HEK293 (cell line): Measurements from ENCODE around the gene ARF3.
A peak's percentile ranks its signal among the peaks of the same experiment; 100 is the strongest.

ENCODE experiments used
- GLIS1 ChIP-seq: fragments of 450-650 bp; formaldehyde crosslinking; IDR thresholded peaks from 2 replicates; pipeline ENCODE4 v1.5.1; 2016; ENCODE audit warnings: missing biosample characterization, missing genetic modification characterization
- GLIS2 ChIP-seq: fragments of 450-650 bp; formaldehyde crosslinking; IDR thresholded peaks from 2 replicates; pipeline ENCODE4 v1.5.1; 2016; ENCODE audit warnings: missing biosample characterization, missing genetic modification characterization
- MYNN ChIP-seq: fragments of 450-650 bp; formaldehyde crosslinking; IDR thresholded peaks from 2 replicates; pipeline ENCODE4 v1.5.1; 2016; ENCODE audit warnings: missing biosample characterization, missing genetic modification characterization, borderline replicate concordance
- SALL2 ChIP-seq: fragments of 450-650 bp; formaldehyde crosslinking; IDR thresholded peaks from 2 replicates; pipeline ENCODE4 v1.5.0; 2017; ENCODE audit warnings: missing biosample characterization, mild to moderate bottlenecking, missing genetic modification characterization, borderline replicate concordance
- ZBTB20 ChIP-seq: fragments of 450-650 bp; formaldehyde crosslinking; IDR thresholded peaks from 2 replicates; pipeline ENCODE4 v1.5.1; 2016; ENCODE audit warnings: missing biosample characterization, missing genetic modification characterization
- ZBTB7A ChIP-seq: fragments of 450-650 bp; formaldehyde crosslinking; IDR thresholded peaks from 2 replicates; pipeline ENCODE4 v1.5.1; 2016; ENCODE audit warnings: low read depth, missing biosample characterization, missing genetic modification characterization
- ZIC2 ChIP-seq: fragments of 450-650 bp; formaldehyde crosslinking; IDR thresholded peaks from 2 replicates; pipeline ENCODE4 v1.5.1; 2016; ENCODE audit warnings: missing biosample characterization, missing genetic modification characterization
- ZNF114 ChIP-seq: fragments of 450-650 bp; formaldehyde crosslinking; IDR thresholded peaks from 2 replicates; pipeline ENCODE4 v1.5.0; 2017; ENCODE audit warnings: missing biosample characterization, missing genetic modification characterization
- ZNF132 ChIP-seq: fragments of 450-650 bp; formaldehyde crosslinking; IDR thresholded peaks from 2 replicates; pipeline ENCODE4 v1.5.1; 2017; ENCODE audit warnings: missing biosample characterization, missing genetic modification characterization, borderline replicate concordance
- ZNF146 ChIP-seq: fragments of 450-650 bp; formaldehyde crosslinking; IDR thresholded peaks from 2 replicates; pipeline ENCODE4 v1.5.1; 2016; ENCODE audit warnings: missing biosample characterization, missing genetic modification characterization
- ZNF202 ChIP-seq: fragments of 450-650 bp; formaldehyde crosslinking; IDR thresholded peaks from 2 replicates; pipeline ENCODE4 v1.5.1; 2016; ENCODE audit warnings: missing biosample characterization, missing genetic modification characterization, borderline replicate concordance
- ZNF274 ChIP-seq, 2 experiments: fragments of 200-500 bp in 1 of 2; fragments of 450-650 bp in 1 of 2; sonication (Bioruptor generic) in 1 of 2; formaldehyde crosslinking in 1 of 2; IDR thresholded peaks; 2 replicates each; pipeline versions ENCODE4 v1.5.1 to v1.6.1; 2014 to 2016; ENCODE audit warnings: borderline replicate concordance in 1 of 2, inconsistent platforms in 1 of 2, low read length in 1 of 2, missing biosample characterization in 1 of 2, missing genetic modification characterization in 1 of 2
- ZNF311 ChIP-seq: fragments of 450-650 bp; formaldehyde crosslinking; IDR thresholded peaks from 2 replicates; pipeline ENCODE4 v1.5.1; 2017; ENCODE audit warnings: missing biosample characterization, missing genetic modification characterization, borderline replicate concordance
- ZNF366 ChIP-seq: fragments of 450-650 bp; formaldehyde crosslinking; conservative IDR thresholded peaks from 2 replicates; pipeline ENCODE4 v1.5.1; 2016; ENCODE audit warnings: missing biosample characterization, missing genetic modification characterization
- ZNF514 ChIP-seq: fragments of 450-650 bp; formaldehyde crosslinking; IDR thresholded peaks from 2 replicates; pipeline ENCODE4 v1.5.1; 2016; ENCODE audit warnings: missing biosample characterization, missing genetic modification characterization
- ZNF548 ChIP-seq: fragments of 450-650 bp; formaldehyde crosslinking; IDR thresholded peaks from 2 replicates; pipeline ENCODE4 v1.5.1; 2016; ENCODE audit warnings: missing biosample characterization, missing genetic modification characterization
- ZNF549 ChIP-seq: fragments of 450-650 bp; IDR thresholded peaks from 2 replicates; pipeline ENCODE4 v1.5.1; 2018; ENCODE audit warnings: missing biosample characterization, missing genetic modification characterization, mild to moderate bottlenecking, inconsistent platforms, moderate library complexity
- ZNF555 ChIP-seq: fragments of 450-650 bp; formaldehyde crosslinking; conservative IDR thresholded peaks from 2 replicates; pipeline ENCODE4 v1.5.1; 2017; ENCODE audit warnings: missing biosample characterization, mild to moderate bottlenecking, missing genetic modification characterization, inconsistent platforms
- ZNF561 ChIP-seq: fragments of 450-650 bp; IDR thresholded peaks from 2 replicates; pipeline ENCODE4 v1.5.1; 2018; ENCODE audit warnings: missing biosample characterization, missing genetic modification characterization, borderline replicate concordance
- ZNF610 ChIP-seq: fragments of 450-650 bp; formaldehyde crosslinking; IDR thresholded peaks from 2 replicates; pipeline ENCODE4 v1.5.1; 2016; ENCODE audit warnings: missing biosample characterization, missing genetic modification characterization, borderline replicate concordance
- ZNF623 ChIP-seq: fragments of 450-650 bp; formaldehyde crosslinking; IDR thresholded peaks from 2 replicates; pipeline ENCODE4 v1.5.1; 2016; ENCODE audit warnings: missing biosample characterization, missing genetic modification characterization
- ZNF785 ChIP-seq: fragments of 450-650 bp; formaldehyde crosslinking; IDR thresholded peaks from 2 replicates; pipeline ENCODE4 v1.5.1; 2016; ENCODE audit warnings: missing biosample characterization, missing genetic modification characterization
- ZSCAN30 ChIP-seq: fragments of 450-650 bp; IDR thresholded peaks from 2 replicates; pipeline ENCODE4 v1.5.1; 2018; ENCODE audit warnings: missing biosample characterization, mild to moderate bottlenecking, missing genetic modification characterization, moderate library complexity
- TF ChIP-seq, protein P1 (sequence below): fragments of 450-650 bp; IDR thresholded peaks from 2 replicates; pipeline ENCODE4 v1.5.1; 2018; ENCODE audit warnings: missing biosample characterization, missing genetic modification characterization
- TF ChIP-seq, protein P2 (sequence below): fragments of 450-650 bp; formaldehyde crosslinking; IDR thresholded peaks from 2 replicates; pipeline ENCODE4 v1.5.1; 2016; ENCODE audit warnings: missing biosample characterization, missing genetic modification characterization
- TF ChIP-seq, protein P3 (sequence below): fragments of 450-650 bp; formaldehyde crosslinking; IDR thresholded peaks from 2 replicates; pipeline ENCODE4 v1.5.1; 2016; ENCODE audit warnings: missing biosample characterization, missing genetic modification characterization
- TF ChIP-seq, protein P4 (sequence below): fragments of 450-650 bp; formaldehyde crosslinking; IDR thresholded peaks from 2 replicates; pipeline ENCODE4 v1.5.1; 2017; ENCODE audit warnings: missing biosample characterization, missing genetic modification characterization
- TF ChIP-seq, protein P5 (sequence below): fragments of 450-650 bp; formaldehyde crosslinking; IDR thresholded peaks from 2 replicates; pipeline ENCODE4 v1.5.1; 2016; ENCODE audit warnings: missing biosample characterization, missing genetic modification characterization
- TF ChIP-seq, protein P6 (sequence below): fragments of 450-650 bp; formaldehyde crosslinking; IDR thresholded peaks from 2 replicates; pipeline ENCODE4 v1.5.1; 2017; ENCODE audit warnings: missing biosample characterization, missing genetic modification characterization

Gene ARF3

DNA sequence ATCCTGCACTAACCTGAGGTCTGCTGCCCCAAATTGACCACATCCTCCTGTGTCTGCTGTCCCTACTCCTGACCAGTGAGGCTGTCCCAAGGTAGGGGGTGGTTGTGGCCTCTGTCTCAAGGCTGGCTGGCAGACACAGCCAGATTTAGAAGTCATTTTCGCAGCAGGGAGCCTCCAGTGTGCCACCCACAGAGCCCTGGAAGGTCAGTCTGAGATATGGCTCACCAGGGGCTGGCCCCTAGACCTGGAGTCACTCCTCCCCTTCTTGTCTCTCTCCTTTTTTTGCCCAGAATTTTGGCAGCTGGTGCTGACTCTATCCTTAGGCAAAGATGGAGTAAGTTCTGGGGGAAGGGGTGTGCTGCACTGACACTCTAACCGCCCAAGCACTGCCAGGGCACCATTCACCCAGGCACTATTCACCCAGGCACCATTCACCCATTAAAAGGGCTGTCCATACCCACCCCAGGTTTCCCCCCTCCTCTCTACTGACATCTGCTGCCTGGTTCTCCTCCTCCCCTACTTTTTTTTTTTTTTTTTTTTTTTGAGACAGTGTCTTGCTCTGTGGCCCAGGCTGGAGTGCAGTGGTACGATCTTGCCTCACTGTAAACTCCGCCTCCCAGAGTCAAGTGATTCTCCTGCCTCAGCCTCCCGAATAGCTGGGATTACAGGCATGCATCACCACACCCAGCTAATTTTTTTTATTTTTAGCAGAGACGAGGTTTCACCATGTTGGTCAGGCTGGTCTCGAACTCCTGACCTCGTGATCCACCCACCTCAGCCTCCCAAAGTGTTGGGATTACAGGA is 34.2 kb upstream of the ARF3 start (continued):
- TF ChIP-seq, protein P1, sequence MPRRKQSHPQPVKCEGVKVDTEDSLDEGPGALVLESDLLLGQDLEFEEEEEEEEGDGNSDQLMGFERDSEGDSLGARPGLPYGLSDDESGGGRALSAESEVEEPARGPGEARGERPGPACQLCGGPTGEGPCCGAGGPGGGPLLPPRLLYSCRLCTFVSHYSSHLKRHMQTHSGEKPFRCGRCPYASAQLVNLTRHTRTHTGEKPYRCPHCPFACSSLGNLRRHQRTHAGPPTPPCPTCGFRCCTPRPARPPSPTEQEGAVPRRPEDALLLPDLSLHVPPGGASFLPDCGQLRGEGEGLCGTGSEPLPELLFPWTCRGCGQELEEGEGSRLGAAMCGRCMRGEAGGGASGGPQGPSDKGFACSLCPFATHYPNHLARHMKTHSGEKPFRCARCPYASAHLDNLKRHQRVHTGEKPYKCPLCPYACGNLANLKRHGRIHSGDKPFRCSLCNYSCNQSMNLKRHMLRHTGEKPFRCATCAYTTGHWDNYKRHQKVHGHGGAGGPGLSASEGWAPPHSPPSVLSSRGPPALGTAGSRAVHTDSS = no peak
- no peak for TF ChIP-seq ZNF785
- no peak for TF ChIP-seq ZBTB20 (tag by site-specific recombination)
- TF ChIP-seq ZNF146 (tag by site-specific recombination) = no peak
- no peak for TF ChIP-seq ZNF202 (tag by site-specific recombination)
- TF ChIP-seq ZNF514 = no peak
- no peak for TF ChIP-seq ZNF623 (tag by site-specific recombination)
- TF ChIP-seq, protein P2, sequence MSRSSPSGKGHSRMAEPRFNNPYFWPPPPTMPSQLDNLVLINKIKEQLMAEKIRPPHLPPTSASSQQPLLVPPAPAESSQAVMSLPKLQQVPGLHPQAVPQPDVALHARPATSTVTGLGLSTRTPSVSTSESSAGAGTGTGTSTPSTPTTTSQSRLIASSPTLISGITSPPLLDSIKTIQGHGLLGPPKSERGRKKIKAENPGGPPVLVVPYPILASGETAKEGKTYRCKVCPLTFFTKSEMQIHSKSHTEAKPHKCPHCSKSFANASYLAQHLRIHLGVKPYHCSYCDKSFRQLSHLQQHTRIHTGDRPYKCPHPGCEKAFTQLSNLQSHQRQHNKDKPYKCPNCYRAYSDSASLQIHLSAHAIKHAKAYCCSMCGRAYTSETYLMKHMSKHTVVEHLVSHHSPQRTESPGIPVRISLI (tag by site-specific recombination) = peak; percentile 79; the same call in 1 of the 2 replicates
- TF ChIP-seq ZNF114 (tag by site-specific recombination) = no peak
- TF ChIP-seq ZNF555 (tag by site-specific recombination) = no peak
- no peak for TF ChIP-seq ZNF548 (tag by site-specific recombination)
- no peak for TF ChIP-seq ZNF561 (tag by site-specific recombination)
- no peak for TF ChIP-seq ZNF311
- TF ChIP-seq ZSCAN30 = no peak
- no peak for TF ChIP-seq MYNN (tag by site-specific recombination)
- no peak for TF ChIP-seq ZNF549 (tag by site-specific recombination)
- TF ChIP-seq ZNF610 (tag by site-specific recombination) = no peak
- TF ChIP-seq, protein P3, sequence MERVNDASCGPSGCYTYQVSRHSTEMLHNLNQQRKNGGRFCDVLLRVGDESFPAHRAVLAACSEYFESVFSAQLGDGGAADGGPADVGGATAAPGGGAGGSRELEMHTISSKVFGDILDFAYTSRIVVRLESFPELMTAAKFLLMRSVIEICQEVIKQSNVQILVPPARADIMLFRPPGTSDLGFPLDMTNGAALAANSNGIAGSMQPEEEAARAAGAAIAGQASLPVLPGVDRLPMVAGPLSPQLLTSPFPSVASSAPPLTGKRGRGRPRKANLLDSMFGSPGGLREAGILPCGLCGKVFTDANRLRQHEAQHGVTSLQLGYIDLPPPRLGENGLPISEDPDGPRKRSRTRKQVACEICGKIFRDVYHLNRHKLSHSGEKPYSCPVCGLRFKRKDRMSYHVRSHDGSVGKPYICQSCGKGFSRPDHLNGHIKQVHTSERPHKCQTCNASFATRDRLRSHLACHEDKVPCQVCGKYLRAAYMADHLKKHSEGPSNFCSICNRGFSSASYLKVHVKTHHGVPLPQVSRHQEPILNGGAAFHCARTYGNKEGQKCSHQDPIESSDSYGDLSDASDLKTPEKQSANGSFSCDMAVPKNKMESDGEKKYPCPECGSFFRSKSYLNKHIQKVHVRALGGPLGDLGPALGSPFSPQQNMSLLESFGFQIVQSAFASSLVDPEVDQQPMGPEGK = no peak
- no peak for TF ChIP-seq ZNF132
- TF ChIP-seq ZNF274 (IDR thresholded peaks at IDR 0.05; ENCODE audit: low read length) = no peak
- no peak for TF ChIP-seq ZNF274 (tag by site-specific recombination; IDR thresholded peaks at IDR 0.05; ENCODE audit: borderline replicate concordance)
- TF ChIP-seq ZNF366 (tag by site-specific recombination) = no peak
- TF ChIP-seq, protein P4, sequence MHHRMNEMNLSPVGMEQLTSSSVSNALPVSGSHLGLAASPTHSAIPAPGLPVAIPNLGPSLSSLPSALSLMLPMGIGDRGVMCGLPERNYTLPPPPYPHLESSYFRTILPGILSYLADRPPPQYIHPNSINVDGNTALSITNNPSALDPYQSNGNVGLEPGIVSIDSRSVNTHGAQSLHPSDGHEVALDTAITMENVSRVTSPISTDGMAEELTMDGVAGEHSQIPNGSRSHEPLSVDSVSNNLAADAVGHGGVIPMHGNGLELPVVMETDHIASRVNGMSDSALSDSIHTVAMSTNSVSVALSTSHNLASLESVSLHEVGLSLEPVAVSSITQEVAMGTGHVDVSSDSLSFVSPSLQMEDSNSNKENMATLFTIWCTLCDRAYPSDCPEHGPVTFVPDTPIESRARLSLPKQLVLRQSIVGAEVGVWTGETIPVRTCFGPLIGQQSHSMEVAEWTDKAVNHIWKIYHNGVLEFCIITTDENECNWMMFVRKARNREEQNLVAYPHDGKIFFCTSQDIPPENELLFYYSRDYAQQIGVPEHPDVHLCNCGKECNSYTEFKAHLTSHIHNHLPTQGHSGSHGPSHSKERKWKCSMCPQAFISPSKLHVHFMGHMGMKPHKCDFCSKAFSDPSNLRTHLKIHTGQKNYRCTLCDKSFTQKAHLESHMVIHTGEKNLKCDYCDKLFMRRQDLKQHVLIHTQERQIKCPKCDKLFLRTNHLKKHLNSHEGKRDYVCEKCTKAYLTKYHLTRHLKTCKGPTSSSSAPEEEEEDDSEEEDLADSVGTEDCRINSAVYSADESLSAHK (tag by site-specific recombination) = no peak
- TF ChIP-seq, protein P5, sequence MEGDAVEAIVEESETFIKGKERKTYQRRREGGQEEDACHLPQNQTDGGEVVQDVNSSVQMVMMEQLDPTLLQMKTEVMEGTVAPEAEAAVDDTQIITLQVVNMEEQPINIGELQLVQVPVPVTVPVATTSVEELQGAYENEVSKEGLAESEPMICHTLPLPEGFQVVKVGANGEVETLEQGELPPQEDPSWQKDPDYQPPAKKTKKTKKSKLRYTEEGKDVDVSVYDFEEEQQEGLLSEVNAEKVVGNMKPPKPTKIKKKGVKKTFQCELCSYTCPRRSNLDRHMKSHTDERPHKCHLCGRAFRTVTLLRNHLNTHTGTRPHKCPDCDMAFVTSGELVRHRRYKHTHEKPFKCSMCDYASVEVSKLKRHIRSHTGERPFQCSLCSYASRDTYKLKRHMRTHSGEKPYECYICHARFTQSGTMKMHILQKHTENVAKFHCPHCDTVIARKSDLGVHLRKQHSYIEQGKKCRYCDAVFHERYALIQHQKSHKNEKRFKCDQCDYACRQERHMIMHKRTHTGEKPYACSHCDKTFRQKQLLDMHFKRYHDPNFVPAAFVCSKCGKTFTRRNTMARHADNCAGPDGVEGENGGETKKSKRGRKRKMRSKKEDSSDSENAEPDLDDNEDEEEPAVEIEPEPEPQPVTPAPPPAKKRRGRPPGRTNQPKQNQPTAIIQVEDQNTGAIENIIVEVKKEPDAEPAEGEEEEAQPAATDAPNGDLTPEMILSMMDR = peak; percentile 37; the same call in 1 of the 2 replicates
- TF ChIP-seq, protein P6, sequence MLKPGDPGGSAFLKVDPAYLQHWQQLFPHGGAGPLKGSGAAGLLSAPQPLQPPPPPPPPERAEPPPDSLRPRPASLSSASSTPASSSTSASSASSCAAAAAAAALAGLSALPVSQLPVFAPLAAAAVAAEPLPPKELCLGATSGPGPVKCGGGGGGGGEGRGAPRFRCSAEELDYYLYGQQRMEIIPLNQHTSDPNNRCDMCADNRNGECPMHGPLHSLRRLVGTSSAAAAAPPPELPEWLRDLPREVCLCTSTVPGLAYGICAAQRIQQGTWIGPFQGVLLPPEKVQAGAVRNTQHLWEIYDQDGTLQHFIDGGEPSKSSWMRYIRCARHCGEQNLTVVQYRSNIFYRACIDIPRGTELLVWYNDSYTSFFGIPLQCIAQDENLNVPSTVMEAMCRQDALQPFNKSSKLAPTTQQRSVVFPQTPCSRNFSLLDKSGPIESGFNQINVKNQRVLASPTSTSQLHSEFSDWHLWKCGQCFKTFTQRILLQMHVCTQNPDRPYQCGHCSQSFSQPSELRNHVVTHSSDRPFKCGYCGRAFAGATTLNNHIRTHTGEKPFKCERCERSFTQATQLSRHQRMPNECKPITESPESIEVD = no peak
- TF ChIP-seq SALL2 = no peak
- TF ChIP-seq GLIS2 (tag by site-specific recombination) = no peak
- no peak for TF ChIP-seq ZBTB7A (tag by site-specific recombination)
- TF ChIP-seq GLIS1 (tag by site-specific recombination) = peak; percentile 58
- peak; percentile 88 for TF ChIP-seq ZIC2
